Esophagus muscularis mucosa (tissue), 4 donors: ENCODE measurements around the gene SLC17A8. TPM values are rescaled to one million over a fixed set of nuclear protein-coding genes. Genes with fewer than 3 reads are reported as not detected.

Experiments
- DNase-seq: peaks from one replicate; pipeline ENCODE4 v3.0.0-alpha.2; 2017; ENCODE audit errors: extremely low spot score
- H3K27ac ChIP-seq, 4 donors: fragments of 200-600 bp; sonication (generic); replicated peaks in 1 of 4; 1 replicate in 3 of 4; 2 replicates in 1 of 4; pipeline ENCODE4 v1.5.1; 2016 to 2019; ENCODE audit warnings: mild to moderate bottlenecking in 1 of 4
- H3K27me3 ChIP-seq, 4 donors: fragments of 200-600 bp; sonication (generic); one replicate each; pipeline versions ENCODE4 v1.5.1 to v1.6.0; 2016 to 2019
- H3K36me3 ChIP-seq, 4 donors: fragments of 200-600 bp; sonication (generic); one replicate each; pipeline ENCODE4 v1.5.1; 2016 to 2019
- H3K4me1 ChIP-seq, 4 donors: fragments of 200-600 bp; sonication (generic); one replicate each; pipeline ENCODE4 v1.5.1; 2016 to 2019
- H3K4me3 ChIP-seq, 4 donors: fragments of 200-600 bp; sonication (generic); 1 replicate in 2 of 4; 2 replicates in 2 of 4; pipeline ENCODE4 v1.5.1; 2016 to 2019; ENCODE audit warnings: mild to moderate bottlenecking in 4 of 4, moderate library complexity in 1 of 4
- H3K9me3 ChIP-seq, 4 donors: fragments of 200-600 bp; sonication (generic); 1 replicate in 3 of 4; 2 replicates in 1 of 4; pipeline ENCODE4 v1.5.1; 2016 to 2019
- CTCF ChIP-seq, 3 experiments: fragments of 200-600 bp in 2 of 3; fragments of 450-650 bp in 1 of 3; sonication (generic) in 2 of 3; IDR thresholded peaks; one replicate each; pipeline ENCODE4 v1.5.1; 2017 to 2019; ENCODE audit warnings: antibody characterized with exemption in 3 of 3, mild to moderate bottlenecking in 2 of 3, moderate library complexity in 1 of 3
- EP300 ChIP-seq: sonication (generic); formaldehyde crosslinking; IDR thresholded peaks from one replicate; pipeline ENCODE4 v1.6.1; 2017; ENCODE audit warnings: antibody characterized with exemption
- POLR2A ChIP-seq: fragments of 450-650 bp; IDR thresholded peaks from one replicate; pipeline ENCODE4 v1.6.1; 2017; ENCODE audit warnings: antibody characterized with exemption, moderate library complexity, mild to moderate bottlenecking, low read depth
- POLR2AphosphoS5 ChIP-seq, 2 donors: sonication (generic); formaldehyde crosslinking; IDR thresholded peaks; one replicate each; pipeline ENCODE4 v1.6.1; 2017; ENCODE audit warnings: antibody characterized with exemption in 2 of 2
- intact Hi-C: fragments of 100-400 bp; cut with DNase I; formaldehyde crosslinking; loops from one replicate; pipeline ENCODE4 v1.15.1; 2023
- total RNA-seq, 4 donors: library from RNA; depleted of rRNA; stranded (reverse); fragments of >200 nt; gene quantifications; one replicate each; pipeline versions ENCODE4 v1.1.0 to v1.2.1, GENCODE V29; 2016

Gene SLC17A8
- total RNA-seq, 4 donors from 2014 or later: not detected

- H3K27me3 ChIP-seq: no peaks in the 10 kb centered on the region
- H3K9me3 ChIP-seq: no peaks in the 10 kb centered on the region
- H3K27ac ChIP-seq: no peak overlapping the region
- H3K36me3 ChIP-seq: no peaks in the 10 kb centered on the region
- TF ChIP-seq EP300 (no peak), POLR2AphosphoS5 (IDR thresholded peaks at IDR 0.05) (no peak), CTCF (IDR thresholded peaks at IDR 0.05) (no peak), POLR2A (no peak)
- no peak overlapping the region for H3K4me3 ChIP-seq
- DNase-seq: no peak
- H3K4me1 ChIP-seq: no peaks in the 10 kb centered on the region
- intact Hi-C loops: no loop called here
These were observed 111.3 kb downstream of the SLC17A8 start for GRCh38 chr12:100468126-100468525.

Other genes with a start within 250 kb of the SLC17A8 start
- gene BLTP3B, start 214.2 kb upstream of the SLC17A8 start, total RNA-seq: 10 to 100 TPM; 37.7 to 49.1 (median 43.2) TPM
- 10 to 100 TPM in 3 of 4 donors, 1 to 10 TPM in 1; 9.6 to 14.2 (median 13.3) TPM for gene ACTR6, start 156.3 kb upstream of the SLC17A8 start, total RNA-seq
- gene DEPDC4, start 90.0 kb upstream of the SLC17A8 start, total RNA-seq: under 1 TPM in 2 of 4 donors, not detected in 2; 0.34 to 0.50 TPM
- gene SCYL2, start 89.9 kb upstream of the SLC17A8 start, total RNA-seq: 10 to 100 TPM; 46.3 to 55.6 (median 51.4) TPM
- gene NR1H4, start 116.8 kb downstream of the SLC17A8 start, total RNA-seq: under 1 TPM in 1 of 4 donors, not detected in 3; 0.13 TPM
- 1 to 10 TPM; 2.9 to 7.0 (median 4.3) TPM for gene GAS2L3, start 216.6 kb downstream of the SLC17A8 start, total RNA-seq